Stomach (tissue), 9 donors: Measurements from ENCODE around the gene IFI30. TPM values are rescaled to one million over a fixed set of nuclear protein-coding genes. Genes with fewer than 3 reads are reported as not detected.
A peak's percentile ranks its signal among the peaks of the same experiment; 100 is the strongest.

Experiments used
- DNase-seq, 2 donors: peaks; one replicate each; pipeline versions ENCODE4 v3.0.0 to v3.0.0-alpha.2; 2013 to 2019
- H3K27ac ChIP-seq, 5 donors: fragments of 200-600 bp in 4 of 5; sonication (generic) in 4 of 5; one replicate each; pipeline ENCODE4 v1.5.1; 2013 to 2019; ENCODE audit warnings: mild to moderate bottlenecking in 1 of 5, moderate library complexity in 1 of 5
- H3K27me3 ChIP-seq, 3 donors: fragments of 200-600 bp; sonication (generic); one replicate each; pipeline ENCODE4 v1.5.1; 2017 to 2019; ENCODE audit warnings: mixed run types in 1 of 3
- H3K36me3 ChIP-seq, 4 donors: fragments of 200-600 bp; sonication (generic); 1 replicate in 3 of 4; 2 replicates in 1 of 4; pipeline ENCODE4 v1.5.1; 2016 to 2019
- H3K4me1 ChIP-seq, 4 donors: fragments of 200-600 bp; sonication (generic); one replicate each; pipeline ENCODE4 v1.5.1; 2016 to 2019
- H3K4me3 ChIP-seq, 4 donors: fragments of 200-600 bp; sonication (generic) in 3 of 4; one replicate each; pipeline ENCODE4 v1.5.1; 2016 to 2019; ENCODE audit warnings: mild to moderate bottlenecking in 1 of 4
- H3K9me3 ChIP-seq, 4 donors: fragments of 200-600 bp; sonication (generic); one replicate each; pipeline ENCODE4 v1.5.1; 2016 to 2019
- EP300 ChIP-seq: sonication (generic); formaldehyde crosslinking; IDR thresholded peaks from one replicate; pipeline ENCODE4 v1.6.1; 2017; ENCODE audit warnings: antibody characterized with exemption
- POLR2A ChIP-seq, 4 donors: fragments of 450-650 bp; IDR thresholded peaks; one replicate each; pipeline ENCODE4 v1.6.1; 2016; ENCODE audit warnings: antibody characterized with exemption in 4 of 4, control low read depth in 2 of 4, mild to moderate bottlenecking in 1 of 4, moderate library complexity in 1 of 4
- POLR2AphosphoS5 ChIP-seq, 3 donors: sonication (generic); formaldehyde crosslinking; IDR thresholded peaks; one replicate each; pipeline ENCODE4 v1.6.1; 2016; ENCODE audit warnings: antibody characterized with exemption in 3 of 3
- WGBS, 5 donors: extraction: QIAGEN DNeasy Blood & Tissue Kit in 3 of 5; methylation state at CpG; one replicate each; pipeline versions ENCODE4 v1.1.5 to v1.1.7; 2013 to 2018; 5-methylcytosine and 5-hydroxymethylcytosine counted together
- intact Hi-C: fragments of 100-400 bp; cut with DNase I; formaldehyde crosslinking; loops from one replicate; pipeline ENCODE4 v1.15.1; 2023; ENCODE audit warnings: low total_unique reads
- polyA plus RNA-seq, 3 donors: library from polyadenylated mRNA; stranded (reverse); fragments of 200-250 nt; gene quantifications; one replicate each; pipeline ENCODE4 v1.2.3, GENCODE V29; 2013
- total RNA-seq, 5 donors: library from RNA; depleted of rRNA; stranded (reverse); fragments of >200 nt; gene quantifications; one replicate each; pipeline versions ENCODE4 v1.1.0 to v1.2.3, GENCODE V29; 2014 to 2016
- TF ChIP-seq, protein P1 (sequence below), 7 experiments: fragments of 450-650 bp in 4 of 7; fragments of 200-600 bp in 3 of 7; sonication (generic) in 3 of 7; IDR thresholded peaks; one replicate each; pipeline ENCODE4 v1.5.1; 2016 to 2019; ENCODE audit warnings: antibody characterized with exemption in 7 of 7, control low read depth in 2 of 7, mild to moderate bottlenecking in 1 of 7
- donor health status: healthy with polysubstance abuse.
- donor health status: Bipolar disorder and iron deficiency.
- donor health status: healthy.

IFI30 gene
- total and polyA plus RNA-seq, 8 donors, result 37.3 to 199 (median 53.2) TPM; not detected in 1

GRCh38 chr19:18191640-18192062 is 18.0 kb downstream of the IFI30 start:
- H3K27ac ChIP-seq, result peak overlapping the region; percentile 81 to 98 (median 98)
- peak overlapping the region; percentile 52 to 72 (median 60) for H3K4me3 ChIP-seq
- WGBS, 5 donors, result 36 to 55% (median 47%) methylated on average over 5 of the region's 5 CpGs
- TF ChIP-seq, protein P1, sequence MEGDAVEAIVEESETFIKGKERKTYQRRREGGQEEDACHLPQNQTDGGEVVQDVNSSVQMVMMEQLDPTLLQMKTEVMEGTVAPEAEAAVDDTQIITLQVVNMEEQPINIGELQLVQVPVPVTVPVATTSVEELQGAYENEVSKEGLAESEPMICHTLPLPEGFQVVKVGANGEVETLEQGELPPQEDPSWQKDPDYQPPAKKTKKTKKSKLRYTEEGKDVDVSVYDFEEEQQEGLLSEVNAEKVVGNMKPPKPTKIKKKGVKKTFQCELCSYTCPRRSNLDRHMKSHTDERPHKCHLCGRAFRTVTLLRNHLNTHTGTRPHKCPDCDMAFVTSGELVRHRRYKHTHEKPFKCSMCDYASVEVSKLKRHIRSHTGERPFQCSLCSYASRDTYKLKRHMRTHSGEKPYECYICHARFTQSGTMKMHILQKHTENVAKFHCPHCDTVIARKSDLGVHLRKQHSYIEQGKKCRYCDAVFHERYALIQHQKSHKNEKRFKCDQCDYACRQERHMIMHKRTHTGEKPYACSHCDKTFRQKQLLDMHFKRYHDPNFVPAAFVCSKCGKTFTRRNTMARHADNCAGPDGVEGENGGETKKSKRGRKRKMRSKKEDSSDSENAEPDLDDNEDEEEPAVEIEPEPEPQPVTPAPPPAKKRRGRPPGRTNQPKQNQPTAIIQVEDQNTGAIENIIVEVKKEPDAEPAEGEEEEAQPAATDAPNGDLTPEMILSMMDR (IDR thresholded peaks at IDR 0.05), result no peak
- no peak for TF ChIP-seq POLR2A (IDR thresholded peaks at IDR 0.05)
- no peak for TF ChIP-seq EP300
- TF ChIP-seq POLR2AphosphoS5 (IDR thresholded peaks at IDR 0.05), result no peak
- intact Hi-C loops, result no loop called here
- no peaks in the 10 kb centered on the region for H3K9me3 ChIP-seq
- no peaks in the 10 kb centered on the region for H3K27me3 ChIP-seq
- DNase-seq, result no peak
- H3K4me1 ChIP-seq, result peaks cover 18 to 34% (median 28%) of the 10 kb centered on the region in 4 donors
- H3K36me3 ChIP-seq, result peaks cover 6 to 12% (median 12%) of the 10 kb centered on the region in 4 donors

DNA sequence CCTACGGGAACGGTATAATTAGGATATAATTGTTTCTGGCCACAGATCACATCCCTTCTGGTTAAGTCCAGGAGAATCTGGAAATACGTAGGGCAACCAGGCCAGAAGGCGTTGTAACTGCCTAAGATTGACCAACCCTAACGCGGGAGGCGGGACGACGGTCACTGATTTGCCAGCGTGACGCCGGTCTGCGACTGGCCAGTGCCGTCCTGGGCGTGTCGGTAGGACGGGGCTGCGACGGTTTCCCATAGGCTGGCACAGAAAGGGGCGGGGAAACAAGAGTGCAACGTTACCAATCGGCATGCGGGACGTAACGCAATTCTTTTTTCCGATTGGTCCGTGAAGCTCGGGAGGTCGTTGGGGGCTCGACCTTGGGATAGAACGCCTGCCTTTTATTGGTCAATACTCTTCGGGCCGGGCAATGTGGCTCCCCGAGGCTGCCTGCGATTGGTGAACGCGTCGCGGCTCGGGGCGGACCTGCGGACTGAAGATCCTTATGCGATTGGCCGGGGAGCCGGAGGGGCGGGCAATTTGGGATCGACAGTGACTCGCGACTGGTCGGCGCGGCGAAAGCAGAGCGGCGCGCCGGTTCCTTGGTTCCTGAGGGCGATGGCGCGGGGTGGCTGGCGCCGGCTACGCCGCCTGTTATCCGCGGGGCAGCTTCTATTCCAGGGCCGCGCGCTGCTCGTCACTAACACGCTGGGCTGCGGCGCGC is 19.2 kb downstream of the IFI30 start, which contains the start of gene MPV17L2:
Gene MPV17L2, plus strand, starts transcription at position 546 of the 715 bp plus-strand sequence. Its CDS starts 64 bp downstream, at position 610.
- peak within 1 kb of the TSS; percentile 96 to 98 (median 98) for H3K27ac ChIP-seq
- peak; percentile 91 to 99 (median 98) for TF ChIP-seq POLR2AphosphoS5 (IDR thresholded peaks at IDR 0.05)
- TF ChIP-seq EP300, result no peak
- TF ChIP-seq POLR2A (IDR thresholded peaks at IDR 0.05), result peak in 2 of 4 donors; percentile 68 to 91
- H3K36me3 ChIP-seq, result peaks cover 6 to 24% (median 21%) of the 10 kb centered on the region in 4 donors
- intact Hi-C loops, result no loop called here
- no peaks in the 10 kb centered on the region for H3K27me3 ChIP-seq
- peak; percentile 99 to 100 for DNase-seq
- no peaks in the 10 kb centered on the region for H3K9me3 ChIP-seq
- 0% methylated on average over 42 to 74 of the region's 74 CpGs for WGBS, 5 donors
- peaks cover 18 to 34% (median 28%) of the 10 kb centered on the region in 4 donors for H3K4me1 ChIP-seq
- H3K4me3 ChIP-seq, result peak within 1 kb of the TSS; percentile 65 to 92 (median 82)

DNA sequence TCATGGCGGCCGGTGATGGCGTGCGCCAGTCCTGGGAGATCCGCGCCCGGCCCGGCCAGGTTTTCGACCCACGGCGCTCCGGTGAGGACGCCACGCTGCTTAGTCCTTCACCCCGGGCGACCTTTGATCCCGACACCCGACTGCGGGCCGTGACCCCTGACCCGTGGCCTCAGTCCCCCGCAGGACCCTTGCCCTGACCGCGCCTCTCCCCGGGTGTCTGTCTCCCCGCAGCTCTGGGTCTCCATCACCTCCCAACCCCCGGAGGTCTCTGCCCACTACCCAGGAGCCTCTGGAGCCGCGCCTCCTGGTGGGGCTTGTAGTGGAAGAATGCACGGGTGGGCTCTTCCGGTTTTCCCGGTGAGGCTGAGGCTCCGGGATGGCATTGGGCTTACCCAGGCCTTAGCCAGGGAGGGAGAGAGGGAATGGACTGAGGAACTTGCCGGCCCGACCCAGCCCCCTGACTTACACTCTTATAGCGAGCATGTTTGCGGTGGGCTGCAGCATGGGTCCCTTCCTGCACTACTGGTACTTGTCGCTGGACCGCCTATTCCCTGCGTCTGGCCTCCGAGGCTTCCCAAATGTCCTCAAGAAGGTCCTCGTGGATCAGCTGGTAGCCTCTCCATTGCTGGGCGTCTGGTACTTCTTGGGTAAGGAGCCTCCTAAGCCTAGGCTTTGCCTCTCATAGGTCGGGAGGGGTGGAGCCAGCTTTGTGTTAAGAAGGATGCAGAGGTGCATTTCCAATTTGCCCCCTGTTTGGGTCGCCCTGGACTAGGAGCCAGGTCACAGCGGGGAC is 20.0 kb downstream of the IFI30 start:
- 4 to 6% (median 4%) methylated on average over 20 to 46 of the region's 46 CpGs for WGBS, 5 donors
- Histone ChIP-seq H3K27me3 (no peaks in the 10 kb centered on the region), H3K9me3 (no peaks in the 10 kb centered on the region), H3K4me1 (peaks cover 18 to 34% (median 28%) of the 10 kb centered on the region in 4 donors), H3K4me3 (peak overlapping the region; percentile 65 to 92 (median 82)), H3K36me3 (peaks cover 7 to 31% (median 29%) of the 10 kb centered on the region in 4 donors), H3K27ac (peak overlapping the region; percentile 88 to 98 (median 96))
- intact Hi-C loops, result no loop called here
- DNase-seq, result no peak
- TF ChIP-seq, protein P1 (IDR thresholded peaks at IDR 0.05), result no peak
- no peak for TF ChIP-seq POLR2A (IDR thresholded peaks at IDR 0.05)
- no peak for TF ChIP-seq POLR2AphosphoS5 (IDR thresholded peaks at IDR 0.05)
- TF ChIP-seq EP300, result no peak

GRCh38 chr19:18194181-18194530 is 20.5 kb downstream of the IFI30 start:
- no peak for TF ChIP-seq EP300
- no peak for TF ChIP-seq POLR2AphosphoS5 (IDR thresholded peaks at IDR 0.05)
- TF ChIP-seq, protein P1 (IDR thresholded peaks at IDR 0.05), result no peak
- no peak for TF ChIP-seq POLR2A (IDR thresholded peaks at IDR 0.05)
- Histone ChIP-seq H3K4me3 (peak overlapping the region; percentile 65 to 92 (median 82)), H3K36me3 (peaks cover 7 to 37% (median 34%) of the 10 kb centered on the region in 4 donors), H3K9me3 (no peaks in the 10 kb centered on the region), H3K27me3 (no peaks in the 10 kb centered on the region), H3K27ac (peak overlapping the region in 4 of 5 donors; percentile 54 to 98 (median 97)), H3K4me1 (peaks cover 18 to 34% (median 28%) of the 10 kb centered on the region in 4 donors)
- intact Hi-C loops, result no loop called here
- 50 to 65% (median 60%) methylated on average over 12 of the region's 12 CpGs for WGBS, 5 donors
- DNase-seq, result no peak
